Stimulated activated naive CD8-positive, alpha-beta T cell treated with anti-CD3 and anti-CD28 coated beads, Interleukin-15, Interleukin-2, amounts not matched to agents 100 ng/mL and 50 ng/mL, for 24 hours (primary cell): ENCODE measurements around the gene RPRD1B.
"Not testable (repeated sequence)": the region's sequence is repeated elsewhere in the genome, so short reads cannot be mapped to it uniquely, and the experiment has no call there.

ENCODE experiments used
- H3K27ac Mint-ChIP-seq: one replicate; pipeline ENCODE4 v1.8.0; 2021; ENCODE audit warnings: mild to moderate bottlenecking, mixed read lengths
- H3K27me3 Mint-ChIP-seq: one replicate; pipeline ENCODE4 v1.8.0; 2021; ENCODE audit warnings: mixed read lengths
- H3K36me3 Mint-ChIP-seq: one replicate; pipeline ENCODE4 v1.8.0; 2021; ENCODE audit warnings: low read depth, mixed read lengths
- H3K4me1 Mint-ChIP-seq: one replicate; pipeline ENCODE4 v1.8.0; 2021; ENCODE audit warnings: low read depth, mixed read lengths
- H3K4me3 Mint-ChIP-seq: one replicate; pipeline ENCODE4 v1.8.0; 2021; ENCODE audit warnings: mild to moderate bottlenecking, mixed read lengths
- H3K9me3 Mint-ChIP-seq: one replicate; pipeline ENCODE4 v1.8.0; 2021; ENCODE audit warnings: mixed read lengths

The RPRD1B gene

DNA sequence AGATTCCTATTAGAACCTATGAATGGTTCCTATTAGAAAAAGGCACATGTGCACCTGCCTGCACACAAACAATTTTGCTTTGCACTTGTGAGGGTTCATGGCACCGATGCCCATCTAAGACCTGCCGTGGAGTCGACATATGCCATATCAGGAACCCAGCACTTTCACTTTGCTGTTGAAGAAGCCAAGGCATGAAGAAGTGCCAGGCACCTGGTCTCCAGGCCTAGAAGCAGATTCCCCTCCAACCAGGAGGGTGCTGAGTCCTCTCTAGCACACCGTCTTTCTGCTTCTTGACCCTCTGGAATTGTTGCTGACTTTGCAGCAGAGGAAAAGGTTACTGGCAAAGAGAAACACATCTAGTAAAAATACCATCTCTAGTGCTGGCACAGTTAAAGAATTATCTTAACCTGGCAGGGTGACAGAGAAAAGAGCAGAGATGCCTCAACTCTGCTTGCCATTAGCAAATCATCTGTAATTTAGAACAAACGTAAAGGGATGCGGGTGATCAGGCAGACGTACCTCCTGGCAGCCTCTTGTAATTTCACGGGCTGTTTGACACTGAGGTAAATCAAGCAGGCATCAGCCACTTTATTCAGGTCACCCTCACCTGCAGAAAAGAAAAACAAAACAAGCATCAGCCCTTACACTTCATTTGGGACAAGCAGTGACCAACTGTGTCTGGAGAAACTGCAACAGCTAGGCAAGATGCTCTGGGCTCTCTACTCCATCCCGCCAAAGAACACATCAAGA, 37.5 kb upstream of the RPRD1B start:
- H3K4me1 Mint-ChIP-seq: peaks cover 9% of the 10 kb centered on the region
- H3K36me3 Mint-ChIP-seq: peaks cover 66% of the 10 kb centered on the region

GRCh38 chr20:37997516-37997915, 36.0 kb upstream of the RPRD1B start:
- Mint-ChIP-seq H3K4me1 (peaks cover 6% of the 10 kb centered on the region), H3K4me3 (no peak overlapping the region), H3K36me3 (peaks cover 69% of the 10 kb centered on the region), H3K27ac (no peak overlapping the region), H3K27me3 (no peaks in the 10 kb centered on the region), H3K9me3 (no peaks in the 10 kb centered on the region)

More for the DNA sequence above, 37.5 kb upstream of the RPRD1B start:
- H3K27ac Mint-ChIP-seq: no peak overlapping the region
- H3K4me3 Mint-ChIP-seq: no peak overlapping the region
- no peaks in the 10 kb centered on the region for H3K27me3 Mint-ChIP-seq
- H3K9me3 Mint-ChIP-seq: no peaks in the 10 kb centered on the region

DNA sequence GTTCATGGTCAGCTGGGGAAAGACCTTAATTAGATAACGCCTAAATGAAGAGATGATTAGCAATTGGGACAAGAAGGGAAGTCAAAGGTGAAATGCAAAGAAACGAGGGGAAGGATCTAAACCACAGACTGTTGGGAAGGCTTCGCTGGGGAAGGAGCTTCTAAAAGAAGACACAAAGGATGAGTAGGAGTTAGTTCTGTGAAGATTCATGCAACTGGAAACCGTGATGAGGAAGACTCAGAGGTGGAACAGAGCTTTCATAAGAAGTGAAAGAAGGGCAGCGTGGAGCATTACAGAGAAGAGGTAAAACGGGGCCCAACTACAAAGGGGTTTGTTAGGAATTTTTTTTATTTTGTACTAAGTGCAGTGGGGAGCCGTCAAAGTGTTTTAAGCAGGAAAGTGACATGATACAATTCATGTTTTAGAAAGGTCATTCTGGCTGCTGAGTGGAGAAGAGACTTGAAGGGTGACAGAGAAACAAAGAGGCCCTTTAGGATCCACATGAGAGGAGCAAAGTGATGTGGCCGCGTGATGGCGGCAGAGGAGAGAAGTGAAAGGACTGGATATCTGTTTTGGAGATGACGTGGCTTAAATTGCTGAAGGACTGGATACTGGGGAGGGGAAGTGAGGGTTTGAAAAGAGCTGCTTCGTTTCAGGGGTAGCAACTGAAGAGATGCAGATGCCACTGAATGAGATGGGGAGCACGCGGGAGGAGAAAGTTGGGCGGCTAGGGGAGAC, 33.9 kb upstream of the RPRD1B start:
- peaks cover 78% of the 10 kb centered on the region for H3K36me3 Mint-ChIP-seq
- H3K27ac Mint-ChIP-seq: no peak overlapping the region
- peaks cover 7% of the 10 kb centered on the region for H3K4me1 Mint-ChIP-seq
- no peak overlapping the region for H3K4me3 Mint-ChIP-seq
- no peaks in the 10 kb centered on the region for H3K9me3 Mint-ChIP-seq
- no peaks in the 10 kb centered on the region for H3K27me3 Mint-ChIP-seq

DNA sequence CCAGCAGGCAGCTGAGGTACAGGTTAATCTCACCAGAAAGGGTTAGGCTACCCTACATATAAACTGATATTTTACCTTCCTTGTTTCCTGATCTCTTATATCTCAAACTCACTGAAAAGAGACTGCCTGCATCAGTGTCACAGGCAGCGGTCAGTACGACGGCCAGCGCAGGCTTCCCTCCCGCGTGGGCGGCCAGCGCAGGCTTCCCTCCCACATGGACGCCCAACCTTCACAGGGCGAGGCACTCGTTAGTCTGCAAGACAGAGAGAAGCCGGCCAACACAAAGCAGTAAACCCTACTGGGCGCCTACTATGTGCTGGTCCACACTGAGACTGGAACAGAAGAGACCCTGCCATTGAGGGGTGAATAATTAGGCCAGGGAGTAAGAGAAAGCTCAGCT, 33.3 kb upstream of the RPRD1B start:
- Mint-ChIP-seq H3K9me3 (no peaks in the 10 kb centered on the region), H3K36me3 (peaks cover 78% of the 10 kb centered on the region), H3K4me3 (no peak overlapping the region), H3K27me3 (no peaks in the 10 kb centered on the region), H3K27ac (no peak overlapping the region), H3K4me1 (peaks cover 7% of the 10 kb centered on the region)

- Mint-ChIP-seq H3K36me3 (peaks cover 78% of the 10 kb centered on the region), H3K27me3 (no peaks in the 10 kb centered on the region), H3K4me3 (no peak overlapping the region), H3K9me3 (no peaks in the 10 kb centered on the region), H3K27ac (no peak overlapping the region), H3K4me1 (peaks cover 14% of the 10 kb centered on the region)
Observed at GRCh38 chr20:38001173-38001875, 32.2 kb upstream of the RPRD1B start.

GRCh38 chr20:38001981-38002380, 31.6 kb upstream of the RPRD1B start:
- Mint-ChIP-seq H3K36me3 (peaks cover 80% of the 10 kb centered on the region), H3K9me3 (no peaks in the 10 kb centered on the region)

GRCh38 chr20:38002422-38002821, 31.1 kb upstream of the RPRD1B start:
- H3K4me1 Mint-ChIP-seq: peaks cover 19% of the 10 kb centered on the region
- H3K9me3 Mint-ChIP-seq: no peaks in the 10 kb centered on the region
- no peak overlapping the region for H3K4me3 Mint-ChIP-seq
- no peak overlapping the region for H3K27ac Mint-ChIP-seq
- H3K27me3 Mint-ChIP-seq: no peaks in the 10 kb centered on the region
- peaks cover 75% of the 10 kb centered on the region for H3K36me3 Mint-ChIP-seq

More at GRCh38 chr20:38001981-38002380, 31.6 kb upstream of the RPRD1B start:
- Mint-ChIP-seq H3K4me3 (no peak overlapping the region), H3K27me3 (no peaks in the 10 kb centered on the region), H3K27ac (no peak overlapping the region), H3K4me1 (peaks cover 19% of the 10 kb centered on the region)

DNA sequence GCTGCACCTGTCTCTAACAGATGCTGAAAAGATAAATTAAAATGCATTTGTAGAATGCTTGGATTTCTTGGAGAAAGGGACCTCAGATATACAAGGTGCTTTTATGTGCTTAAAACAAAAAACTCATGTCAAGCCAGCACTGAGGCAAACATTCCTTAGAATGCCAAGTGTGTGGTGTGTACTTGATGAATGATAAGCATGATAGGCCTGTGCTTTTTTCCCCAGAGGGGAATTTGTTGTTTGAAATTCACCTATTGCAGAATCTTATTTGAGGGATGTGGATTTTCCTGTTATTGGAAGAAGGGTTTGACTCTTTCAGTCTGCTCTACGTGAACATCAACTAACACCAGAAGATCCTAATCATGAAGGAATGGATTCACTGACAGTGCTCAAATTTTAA, 29.1 kb upstream of the RPRD1B start:
- Mint-ChIP-seq H3K9me3 (no peaks in the 10 kb centered on the region), H3K4me1 (peaks cover 19% of the 10 kb centered on the region), H3K36me3 (peaks cover 74% of the 10 kb centered on the region), H3K27ac (no peak overlapping the region), H3K27me3 (no peaks in the 10 kb centered on the region), H3K4me3 (no peak overlapping the region)

DNA sequence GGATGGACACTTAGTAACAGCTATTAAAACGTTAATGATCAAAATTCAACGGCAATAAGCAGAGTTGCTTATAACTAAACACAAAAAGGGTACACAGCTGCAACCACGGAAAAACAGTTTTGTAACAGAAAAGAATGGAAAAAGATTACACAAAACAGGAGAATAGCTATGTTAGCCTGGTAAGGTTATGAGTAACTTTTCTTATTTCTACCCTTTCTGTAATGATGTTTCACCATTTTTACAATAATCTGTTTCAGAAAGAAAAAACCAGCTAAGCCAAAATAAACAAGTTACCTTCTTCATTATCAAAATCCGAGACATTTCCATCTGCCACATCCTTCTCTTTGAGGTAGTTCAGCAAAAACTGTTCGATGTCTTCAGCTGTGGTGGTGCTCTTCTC, 27.6 kb upstream of the RPRD1B start:
- no peak overlapping the region for H3K27ac Mint-ChIP-seq
- peaks cover 19% of the 10 kb centered on the region for H3K4me1 Mint-ChIP-seq
- H3K27me3 Mint-ChIP-seq: no peaks in the 10 kb centered on the region
- peaks cover 64% of the 10 kb centered on the region for H3K36me3 Mint-ChIP-seq
- H3K4me3 Mint-ChIP-seq: no peak overlapping the region
- H3K9me3 Mint-ChIP-seq: no peaks in the 10 kb centered on the region

DNA sequence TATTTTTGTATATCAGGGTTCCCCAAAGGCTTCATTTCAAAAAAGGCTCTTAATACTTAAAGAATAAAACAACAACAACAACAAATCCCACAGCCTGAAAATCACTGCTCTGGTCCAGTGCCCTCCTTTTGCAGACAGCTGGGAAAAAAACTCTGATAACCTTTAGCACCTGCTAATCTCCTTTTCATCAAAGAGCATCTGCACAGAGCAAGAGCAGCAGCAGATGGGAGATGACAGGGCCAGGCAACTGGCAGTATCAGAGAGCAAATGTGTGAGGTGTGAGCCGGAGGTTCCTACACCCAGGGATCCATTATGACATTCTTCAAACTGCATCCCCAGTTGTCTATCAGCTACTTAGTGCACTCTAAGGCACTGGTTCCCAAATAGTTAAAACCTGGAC, 26.0 kb upstream of the RPRD1B start:
- H3K4me1 Mint-ChIP-seq: peaks cover 13% of the 10 kb centered on the region
- H3K9me3 Mint-ChIP-seq: no peaks in the 10 kb centered on the region
- no peaks in the 10 kb centered on the region for H3K27me3 Mint-ChIP-seq
- H3K4me3 Mint-ChIP-seq: no peak overlapping the region
- no peak overlapping the region for H3K27ac Mint-ChIP-seq
- peaks cover 63% of the 10 kb centered on the region for H3K36me3 Mint-ChIP-seq

- Mint-ChIP-seq H3K27me3 (no peaks in the 10 kb centered on the region), H3K4me1 (peaks cover 12% of the 10 kb centered on the region), H3K4me3 (no peak overlapping the region), H3K27ac (no peak overlapping the region), H3K9me3 (no peaks in the 10 kb centered on the region), H3K36me3 (peaks cover 67% of the 10 kb centered on the region)
Observed at GRCh38 chr20:38008233-38008944, 25.2 kb upstream of the RPRD1B start.

DNA sequence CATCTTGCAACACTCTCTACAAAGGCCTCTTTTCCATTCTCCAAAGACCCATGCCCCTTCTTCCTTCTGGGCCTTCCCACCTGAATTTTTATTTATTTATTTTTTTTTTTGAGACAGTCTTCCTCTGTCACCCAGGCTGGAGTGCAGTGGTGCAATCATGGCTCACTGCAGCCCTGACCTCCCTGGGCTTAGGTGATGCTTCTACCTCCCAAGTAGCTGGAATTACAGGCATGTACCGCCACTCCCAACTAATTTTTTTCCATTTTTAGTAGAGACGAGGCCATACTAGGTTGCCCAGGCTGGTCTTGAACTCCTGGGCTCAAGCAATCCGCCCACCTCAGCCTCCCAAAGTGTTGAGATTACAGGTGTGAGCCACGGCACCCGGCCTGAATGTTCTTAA, 24.1 kb upstream of the RPRD1B start:
- Mint-ChIP-seq H3K4me1 (peaks cover 12% of the 10 kb centered on the region), H3K36me3 (peaks cover 69% of the 10 kb centered on the region)
- H3K27me3 Mint-ChIP-seq, H3K27ac Mint-ChIP-seq, H3K9me3 Mint-ChIP-seq, H3K4me3 Mint-ChIP-seq: not testable (repeated sequence)

GRCh38 chr20:38011696-38012095, 21.9 kb upstream of the RPRD1B start:
- Mint-ChIP-seq H3K9me3 (no peaks in the 10 kb centered on the region), H3K4me1 (peaks cover 1% of the 10 kb centered on the region), H3K27ac (no peak overlapping the region), H3K27me3 (no peaks in the 10 kb centered on the region), H3K4me3 (no peak overlapping the region), H3K36me3 (peaks cover 70% of the 10 kb centered on the region)

GRCh38 chr20:38012332-38012731, 21.2 kb upstream of the RPRD1B start:
- Mint-ChIP-seq H3K36me3 (peaks cover 75% of the 10 kb centered on the region), H3K27ac (no peak overlapping the region), H3K9me3 (no peaks in the 10 kb centered on the region), H3K4me1 (no peaks in the 10 kb centered on the region), H3K4me3 (no peak overlapping the region), H3K27me3 (no peaks in the 10 kb centered on the region)

DNA sequence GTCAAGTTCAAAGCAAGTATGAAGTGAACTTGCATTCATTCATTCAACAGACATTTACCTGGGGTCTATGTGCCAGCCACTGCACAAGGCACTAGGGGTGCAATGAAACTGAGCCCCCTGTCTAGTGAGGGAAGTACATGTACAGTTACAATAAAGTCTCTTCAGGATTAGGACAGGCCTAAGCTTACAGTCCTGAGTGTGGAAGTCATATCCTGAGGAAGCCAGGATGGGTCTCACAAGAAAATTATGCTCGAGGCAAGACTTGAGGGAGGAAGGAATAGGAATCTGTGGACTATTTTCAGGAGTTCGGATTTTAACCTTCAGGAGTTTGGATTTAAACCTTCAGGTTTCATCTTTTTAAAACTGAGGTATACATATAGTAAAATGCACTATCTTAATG, 19.7 kb upstream of the RPRD1B start:
- H3K27ac Mint-ChIP-seq: no peak overlapping the region
- H3K4me1 Mint-ChIP-seq: no peaks in the 10 kb centered on the region
- H3K36me3 Mint-ChIP-seq: peaks cover 80% of the 10 kb centered on the region
- H3K27me3 Mint-ChIP-seq: no peaks in the 10 kb centered on the region
- H3K4me3 Mint-ChIP-seq: no peak overlapping the region
- peaks cover 5% of the 10 kb centered on the region for H3K9me3 Mint-ChIP-seq
